ENCODE measurements around the gene MRPS5. TPM values are rescaled to one million over a fixed set of nuclear protein-coding genes. Genes with fewer than 3 reads are reported as not detected.

MRPS5 gene
- total RNA-seq, 1 donor from 2014 or later = 75.2 TPM

GRCh38 chr2:95057535-95058370 lies 63.9 kb downstream of the MRPS5 start:
- H3K4me2 ChIP-seq = no peak overlapping the region
- Mint-ChIP-seq H3K27me3 (ENCODE audit: insufficient read depth, low read depth) (peaks cover 16% of the 10 kb centered on the region), H3K9me3 (no peaks in the 10 kb centered on the region)

DNA sequence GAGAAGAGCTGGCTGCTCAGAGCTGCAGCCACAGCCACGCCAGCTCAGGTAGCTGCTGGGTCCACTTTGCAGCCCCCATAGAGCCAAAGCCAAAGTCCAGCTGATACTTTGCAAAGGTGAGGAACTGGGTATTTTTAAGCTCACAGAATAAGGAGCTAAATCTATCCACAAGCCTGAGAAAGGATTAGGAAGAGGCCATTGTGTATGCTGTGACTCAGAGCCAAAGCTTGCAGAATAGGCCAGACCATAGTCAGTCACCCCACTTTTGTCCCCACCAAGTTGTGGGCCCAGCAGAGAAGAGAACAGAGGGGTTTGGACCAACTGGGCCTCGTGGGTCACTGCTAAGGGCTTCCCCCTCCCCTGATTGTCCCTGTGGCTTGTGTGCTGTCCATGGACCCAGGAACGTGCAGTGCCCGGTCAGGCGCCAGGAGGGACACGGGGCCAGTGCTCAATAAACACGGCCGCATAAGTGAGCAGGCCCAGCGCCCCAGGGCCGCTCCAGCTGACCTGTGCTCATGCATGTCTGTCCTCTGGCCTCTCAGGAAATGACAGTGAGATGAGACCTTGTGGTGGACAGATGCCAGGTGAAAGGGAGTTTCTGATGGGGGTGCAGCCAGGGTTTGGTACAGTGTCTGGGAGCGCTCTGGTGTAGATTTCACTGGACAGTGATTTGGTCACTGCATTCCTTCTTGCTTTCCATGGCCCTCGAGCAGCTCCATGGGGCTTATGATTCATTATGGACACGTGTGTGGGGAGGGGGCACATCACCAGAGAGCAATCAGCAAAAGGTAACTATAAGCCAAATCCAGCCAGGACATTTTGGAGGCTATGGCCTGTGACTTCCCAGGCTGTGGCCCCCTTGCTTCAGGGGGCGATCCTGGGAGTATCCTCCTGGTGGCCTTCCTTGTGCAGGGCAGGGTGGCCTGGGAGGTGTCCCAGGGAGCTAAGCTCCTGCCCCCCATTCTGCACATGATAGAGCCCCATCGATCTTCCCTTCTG lies 64.8 kb downstream of the MRPS5 start:
- no peak for DNase-seq (ENCODE audit: low spot score)
- no peak overlapping the region for H3K4me3 Mint-ChIP-seq
- H3K4me1 Mint-ChIP-seq = peaks cover 22% of the 10 kb centered on the region
- Histone ChIP-seq H3K27ac (no peak overlapping the region), H3K4me2 (no peak overlapping the region), H4K20me1 (ENCODE audit: low read depth) (no peaks in the 10 kb centered on the region), H3F3A (ENCODE audit: low read depth) (no peaks in the 10 kb centered on the region), H3K4me1 (no peaks in the 10 kb centered on the region), H3K36me3 (no peaks in the 10 kb centered on the region), H3K79me2 (ENCODE audit: low read depth) (no peaks in the 10 kb centered on the region), H3K9me3 (ENCODE audit: low read depth) (no peaks in the 10 kb centered on the region), H2AFZ (replicated peaks) (no peak overlapping the region), H3K9ac (no peak overlapping the region), H3K27me3 (no peaks in the 10 kb centered on the region), H3K4me3 (no peak overlapping the region)
- H3K27ac Mint-ChIP-seq = peak overlapping the region; percentile 67
- TF ChIP-seq EZH2phosphoT487 (IDR thresholded peaks at IDR 0.05) = no peak
- TF ChIP-seq CTCF (IDR thresholded peaks at IDR 0.05) = no peak
- TF ChIP-seq EZH2 (IDR thresholded peaks at IDR 0.05) = no peak
- peaks cover 11% of the 10 kb centered on the region for H3K27me3 Mint-ChIP-seq (ENCODE audit: insufficient read depth, low read depth)
- no peaks in the 10 kb centered on the region for H3K36me3 Mint-ChIP-seq
- no peaks in the 10 kb centered on the region for H3K9me3 Mint-ChIP-seq

More at GRCh38 chr2:95057535-95058370, 63.9 kb downstream of the MRPS5 start:
- H3K36me3 Mint-ChIP-seq = no peaks in the 10 kb centered on the region
- no peak for TF ChIP-seq CTCF (IDR thresholded peaks at IDR 0.05)
- TF ChIP-seq EZH2phosphoT487 (IDR thresholded peaks at IDR 0.05) = no peak
- no peak for TF ChIP-seq EZH2 (IDR thresholded peaks at IDR 0.05)
- Histone ChIP-seq H3K9me3 (ENCODE audit: low read depth) (peaks cover 1% of the 10 kb centered on the region), H3F3A (ENCODE audit: low read depth) (no peaks in the 10 kb centered on the region), H4K20me1 (ENCODE audit: low read depth) (no peaks in the 10 kb centered on the region), H3K4me3 (no peak overlapping the region), H3K4me1 (no peaks in the 10 kb centered on the region), H3K9ac (no peak overlapping the region), H2AFZ (replicated peaks) (no peak overlapping the region), H3K79me2 (ENCODE audit: low read depth) (no peaks in the 10 kb centered on the region), H3K27ac (no peak overlapping the region), H3K36me3 (no peaks in the 10 kb centered on the region), H3K27me3 (no peaks in the 10 kb centered on the region)
- no peak overlapping the region for H3K4me3 Mint-ChIP-seq
- no peak for DNase-seq (ENCODE audit: low spot score)
- H3K4me1 Mint-ChIP-seq = peaks cover 28% of the 10 kb centered on the region
- no peak overlapping the region for H3K27ac Mint-ChIP-seq

GRCh38 chr2:95056044-95056443 lies 65.6 kb downstream of the MRPS5 start:
- H3K4me2 ChIP-seq = no peak overlapping the region
- TF ChIP-seq CTCF (IDR thresholded peaks at IDR 0.05) (no peak), EZH2 (IDR thresholded peaks at IDR 0.05) (no peak), EZH2phosphoT487 (IDR thresholded peaks at IDR 0.05) (no peak)
- Mint-ChIP-seq H3K36me3 (no peaks in the 10 kb centered on the region), H3K4me3 (no peak overlapping the region), H3K4me1 (peaks cover 22% of the 10 kb centered on the region), H3K27ac (no peak overlapping the region), H3K9me3 (peaks cover 2% of the 10 kb centered on the region), H3K27me3 (ENCODE audit: insufficient read depth, low read depth) (peaks cover 12% of the 10 kb centered on the region)
- H3K27me3 ChIP-seq = no peaks in the 10 kb centered on the region
- no peak overlapping the region for H3K27ac ChIP-seq
- no peak for DNase-seq (ENCODE audit: low spot score)
- H3K79me2 ChIP-seq (ENCODE audit: low read depth) = no peaks in the 10 kb centered on the region
- no peaks in the 10 kb centered on the region for H4K20me1 ChIP-seq (ENCODE audit: low read depth)
- no peaks in the 10 kb centered on the region for H3F3A ChIP-seq (ENCODE audit: low read depth)
- no peak overlapping the region for H3K9ac ChIP-seq
- no peak overlapping the region for H3K4me3 ChIP-seq
- H2AFZ ChIP-seq (replicated peaks) = no peak overlapping the region
- no peaks in the 10 kb centered on the region for H3K9me3 ChIP-seq (ENCODE audit: low read depth)
- no peaks in the 10 kb centered on the region for H3K4me1 ChIP-seq
- no peaks in the 10 kb centered on the region for H3K36me3 ChIP-seq
